ENCODE data around the gene FRMD4A. TPM values are rescaled to one million over a fixed set of nuclear protein-coding genes. Genes with fewer than 3 reads are reported as not detected.

FRMD4A gene
- total RNA-seq, 2 donors from 2014 or later: 8.6 to 10.2 TPM

GRCh38 chr10:13708256-13708990 is 622.3 kb downstream of the FRMD4A start:
- no peak overlapping the region for H3K4me3 ChIP-seq
- peaks cover 4% of the 10 kb centered on the region for H3K4me1 ChIP-seq
- intact Hi-C loops (cut with DNase I): no loop called here

GRCh38 chr10:13707156-13707881 is 623.4 kb downstream of the FRMD4A start:
- peak overlapping the region; percentile 54 for H3K27ac ChIP-seq
- H3K36me3 ChIP-seq: no peaks in the 10 kb centered on the region
- peaks cover 4% of the 10 kb centered on the region for H3K4me1 ChIP-seq
- peak; percentile 81 for DNase-seq
- no peaks in the 10 kb centered on the region for H3K27me3 ChIP-seq
- no peaks in the 10 kb centered on the region for H3K9me3 ChIP-seq
- H3K4me3 ChIP-seq: peak overlapping the region; percentile 43
- peak overlapping the region; percentile 27 to 84 for H3K9ac ChIP-seq (ENCODE audit: low read depth in 2 of 2, low read length in 2 of 2)
- intact Hi-C loops (cut with DNase I): no loop called here
- TF ChIP-seq CTCF (IDR thresholded peaks at IDR 0.05): no peak

More at GRCh38 chr10:13708256-13708990, 622.3 kb downstream of the FRMD4A start:
- Histone ChIP-seq H3K9me3 (no peaks in the 10 kb centered on the region), H3K36me3 (no peaks in the 10 kb centered on the region), H3K27ac (no peak overlapping the region), H3K27me3 (no peaks in the 10 kb centered on the region), H3K9ac (ENCODE audit: low read depth in 2 of 2, low read length in 2 of 2) (peak overlapping the region in 1 of 2 donors; percentile 84)
- no peak for DNase-seq
- TF ChIP-seq CTCF (IDR thresholded peaks at IDR 0.05): no peak

- peaks cover 4% of the 10 kb centered on the region for H3K4me1 ChIP-seq
- intact Hi-C loops (cut with DNase I): no loop called here
- no peaks in the 10 kb centered on the region for H3K9me3 ChIP-seq
- peak; percentile 46 for DNase-seq
- H3K9ac ChIP-seq (ENCODE audit: low read depth in 2 of 2, low read length in 2 of 2): peak overlapping the region in 1 of 2 donors; percentile 84
- peak overlapping the region; percentile 54 for H3K27ac ChIP-seq
- H3K36me3 ChIP-seq: no peaks in the 10 kb centered on the region
- peak overlapping the region; percentile 43 for H3K4me3 ChIP-seq
- no peaks in the 10 kb centered on the region for H3K27me3 ChIP-seq
- no peak for TF ChIP-seq CTCF (IDR thresholded peaks at IDR 0.05)
Measured at GRCh38 chr10:13706604-13707003, 624.1 kb downstream of the FRMD4A start.

GRCh38 chr10:13706175-13706574 is 624.5 kb downstream of the FRMD4A start:
- intact Hi-C loops (cut with DNase I): no loop called here
- Histone ChIP-seq H3K27ac (no peak overlapping the region), H3K4me3 (no peak overlapping the region), H3K9ac (ENCODE audit: low read depth in 2 of 2, low read length in 2 of 2) (peak overlapping the region; percentile 45 to 84), H3K27me3 (no peaks in the 10 kb centered on the region), H3K9me3 (no peaks in the 10 kb centered on the region), H3K36me3 (no peaks in the 10 kb centered on the region), H3K4me1 (peaks cover 4% of the 10 kb centered on the region)
- no peak for DNase-seq
- no peak for TF ChIP-seq CTCF (IDR thresholded peaks at IDR 0.05)

- DNase-seq: no peak
- no peak overlapping the region for H3K4me3 ChIP-seq
- intact Hi-C loops (cut with DNase I): no loop called here
- no peaks in the 10 kb centered on the region for H3K27me3 ChIP-seq
- peaks cover 4% of the 10 kb centered on the region for H3K4me1 ChIP-seq
- H3K9ac ChIP-seq (ENCODE audit: low read depth in 2 of 2, low read length in 2 of 2): peak overlapping the region; percentile 45 to 84
- no peaks in the 10 kb centered on the region for H3K9me3 ChIP-seq
- no peak overlapping the region for H3K27ac ChIP-seq
- H3K36me3 ChIP-seq: no peaks in the 10 kb centered on the region
- TF ChIP-seq CTCF (IDR thresholded peaks at IDR 0.05): no peak
Measured at GRCh38 chr10:13705526-13706174, 625.1 kb downstream of the FRMD4A start.
